Esophagus squamous epithelium (tissue), 4 donors: ENCODE measurements around the gene ACSF3.

Source experiments
- CTCF ChIP-seq, 6 experiments: fragments of 450-650 bp in 4 of 6; fragments of 200-600 bp in 2 of 6; sonication (generic) in 2 of 6; IDR thresholded peaks; one replicate each; pipeline ENCODE4 v1.5.1; 2016 to 2019; ENCODE audit warnings: antibody characterized with exemption in 6 of 6, mild to moderate bottlenecking in 4 of 6, moderate library complexity in 4 of 6
- POLR2A ChIP-seq, 4 donors: fragments of 450-650 bp; IDR thresholded peaks; one replicate each; pipeline ENCODE4 v1.6.1; 2017; ENCODE audit warnings: antibody characterized with exemption in 4 of 4, mild to moderate bottlenecking in 4 of 4, moderate library complexity in 3 of 4

- TF ChIP-seq POLR2A (IDR thresholded peaks at IDR 0.05) (no peak), CTCF (IDR thresholded peaks at IDR 0.05) (no peak)
Observed at GRCh38 chr16:89117975-89118289, 24.3 kb downstream of the ACSF3 start.
